Panc1 (cell line): ENCODE measurements around the gene EDAR. TPM values are rescaled to one million over a fixed set of nuclear protein-coding genes. Genes with fewer than 3 reads are reported as not detected.

Experiments used
- ATAC-seq: fragments of 200-7000 bp; cut with Tn5 transposase; 2 replicates; pipeline ENCODE4 v1.9.1; 2020; ENCODE audit warnings: mild to moderate bottlenecking, moderate library complexity
- BruUV-seq: library from RNA; stranded (reverse); fragments of 400-500 nt; replicated peaks from 2 replicates; lab custom pipeline; 2021; lab: Mats Ljungman, UMichigan
- CTCF ChIA-PET: fragments of 300-600 bp; sonication (Branson Sonifier 250); formaldehyde crosslinking; loops from one replicate; lab custom pipeline; 2022; ENCODE audit warnings: antibody characterized with exemption; lab: Charles Lee
- POLR2A ChIA-PET: fragments of 300-600 bp; sonication (Branson Sonifier 250); formaldehyde crosslinking; loops from one replicate; lab custom pipeline; 2022; ENCODE audit warnings: antibody characterized with exemption; lab: Charles Lee
- DNase-seq: peaks from one replicate; pipeline ENCODE4 v3.0.0-alpha.2; 2010; ENCODE audit warnings: low read depth, low spot score
- H3K27ac ChIP-seq: 2 replicates; pipeline ENCODE4 v1.5.1; 2011; ENCODE audit warnings: mild to moderate bottlenecking, low read length, inconsistent platforms
- H3K27me3 ChIP-seq: fragments of 200-500 bp; sonication (Bioruptor generic); 2 replicates; pipeline ENCODE4 v1.6.0; 2014; ENCODE audit warnings: low read length, inconsistent platforms; ENCODE audit not compliant: control insufficient read depth, insufficient read depth
- H3K36me3 ChIP-seq: fragments of 200-500 bp; sonication (Bioruptor generic); 2 replicates; pipeline ENCODE4 v1.5.1; 2014; ENCODE audit warnings: inconsistent platforms, mild to moderate bottlenecking, low read length, moderate library complexity; ENCODE audit not compliant: control insufficient read depth, insufficient read depth
- H3K4me1 ChIP-seq: 2 replicates; pipeline ENCODE4 v1.5.1; 2011; ENCODE audit warnings: inconsistent platforms, mild to moderate bottlenecking, low read length, moderate library complexity; ENCODE audit not compliant: control insufficient read depth, insufficient read depth
- H3K4me3 ChIP-seq, 2 experiments: 2 replicates each; pipeline ENCODE4 v1.5.1; 2011 to 2012; ENCODE audit warnings: low read depth in 2 of 2, low read length in 2 of 2, mild to moderate bottlenecking in 2 of 2, inconsistent platforms in 1 of 2, moderate library complexity in 1 of 2
- H3K9me3 ChIP-seq: fragments of 200-500 bp; sonication (Bioruptor generic); 2 replicates; pipeline ENCODE4 v1.5.1; 2014; ENCODE audit warnings: low read depth, mild to moderate bottlenecking, inconsistent platforms, low read length, moderate library complexity; ENCODE audit not compliant: control insufficient read depth, insufficient read depth
- CTCF ChIP-seq: fragments of 450-650 bp; IDR thresholded peaks from 2 replicates; pipeline ENCODE4 v1.5.1; 2017; ENCODE audit warnings: mild to moderate bottlenecking
- POLR2AphosphoS5 ChIP-seq: IDR thresholded peaks from 2 replicates; pipeline ENCODE4 v1.6.1; 2012; ENCODE audit warnings: mild to moderate bottlenecking, low read depth, low read length, moderate library complexity
- REST ChIP-seq, 2 experiments: IDR thresholded peaks; 2 replicates each; pipeline ENCODE4 v1.6.1; 2011 to 2012; ENCODE audit warnings: low read depth in 2 of 2, control low read depth in 1 of 2, low read length in 1 of 2, mild to moderate bottlenecking in 1 of 2, moderate library complexity in 1 of 2; ENCODE audit not compliant: insufficient read depth in 1 of 2
- SIN3A ChIP-seq: IDR thresholded peaks from 2 replicates; pipeline ENCODE4 v1.6.1; 2012; ENCODE audit warnings: low read depth, mild to moderate bottlenecking, low read length, moderate library complexity, borderline replicate concordance; ENCODE audit not compliant: insufficient read depth
- TCF7L2 ChIP-seq: IDR thresholded peaks from 2 replicates; pipeline ENCODE4 v1.6.1; 2011; ENCODE audit warnings: mild to moderate bottlenecking, low read depth, low read length, inconsistent platforms
- in situ Hi-C: cut with HindIII; loops from 2 replicates; pipeline ENCODE4 v1.10.0; 2016; ENCODE audit warnings: low sequenced_read_pairs, low pct_unique_long_range_greater_than_20kb
- intact Hi-C: fragments of 100-400 bp; cut with micrococcal nuclease; formaldehyde crosslinking; loops from one replicate; pipeline ENCODE4 v1.10.0; 2022; ENCODE audit not compliant: unreplicated experiment
- total RNA-seq: library from RNA; stranded (reverse); gene quantifications from one replicate; pipeline ENCODE4 v1.2.1, GENCODE V29; 2021; ENCODE audit not compliant: unreplicated experiment

Gene EDAR
- total RNA-seq, 1 experiment from 2014 or later, result not detected

GRCh38 chr2:108926561-108927380 lies 62.2 kb downstream of the EDAR start:
- BruUV-seq, result no TSS peak
- no peak overlapping the region for H3K4me3 ChIP-seq
- no peaks in the 10 kb centered on the region for H3K36me3 ChIP-seq
- ChIA-PET POLR2A (no interaction called here), CTCF (no interaction called here)
- in situ Hi-C loops, result no loop called here
- DNase-seq (no peak), ATAC-seq (no peak)
- no peak overlapping the region for H3K27ac ChIP-seq
- H3K9me3 ChIP-seq, result no peaks in the 10 kb centered on the region
- TF ChIP-seq REST (IDR thresholded peaks at IDR 0.05; ENCODE audit: insufficient read depth in 1 of 2, low read depth in 2 of 2, low read length in 1 of 2), result no peak
- TF ChIP-seq TCF7L2, result no peak
- no peak for TF ChIP-seq SIN3A
- TF ChIP-seq CTCF, result no peak
- no peak for TF ChIP-seq POLR2AphosphoS5
- H3K27me3 ChIP-seq, result no peaks in the 10 kb centered on the region
- intact Hi-C loops, result no loop called here
- H3K4me1 ChIP-seq, result no peaks in the 10 kb centered on the region

GRCh38 chr2:108925735-108926134 lies 63.3 kb downstream of the EDAR start:
- no peak for TF ChIP-seq REST (IDR thresholded peaks at IDR 0.05; ENCODE audit: insufficient read depth in 1 of 2, low read depth in 2 of 2, low read length in 1 of 2)
- TF ChIP-seq CTCF, result no peak
- TF ChIP-seq POLR2AphosphoS5, result no peak
- no peak for TF ChIP-seq SIN3A
- no peak for TF ChIP-seq TCF7L2
- no peaks in the 10 kb centered on the region for H3K27me3 ChIP-seq
- H3K4me1 ChIP-seq, result no peaks in the 10 kb centered on the region
- H3K36me3 ChIP-seq, result no peaks in the 10 kb centered on the region
- CTCF ChIA-PET, result no interaction called here
- POLR2A ChIA-PET, result no interaction called here
- H3K9me3 ChIP-seq, result no peaks in the 10 kb centered on the region
- DNase-seq (no peak), ATAC-seq (no peak)
- BruUV-seq, result no TSS peak
- H3K27ac ChIP-seq, result no peak overlapping the region
- in situ Hi-C loops, result no loop called here
- intact Hi-C loops, result no loop called here
- no peak overlapping the region for H3K4me3 ChIP-seq
